ENCODE measurements around the gene TMEM203. TPM values are rescaled to one million over a fixed set of nuclear protein-coding genes. Genes with fewer than 3 reads are reported as not detected.

Gene TMEM203
- total RNA-seq, 5 donors from 2014 or later (not counting 1 experiment from before 2014, with no cell fraction given), result 23.7 to 44.7 (median 42.1) TPM

DNA sequence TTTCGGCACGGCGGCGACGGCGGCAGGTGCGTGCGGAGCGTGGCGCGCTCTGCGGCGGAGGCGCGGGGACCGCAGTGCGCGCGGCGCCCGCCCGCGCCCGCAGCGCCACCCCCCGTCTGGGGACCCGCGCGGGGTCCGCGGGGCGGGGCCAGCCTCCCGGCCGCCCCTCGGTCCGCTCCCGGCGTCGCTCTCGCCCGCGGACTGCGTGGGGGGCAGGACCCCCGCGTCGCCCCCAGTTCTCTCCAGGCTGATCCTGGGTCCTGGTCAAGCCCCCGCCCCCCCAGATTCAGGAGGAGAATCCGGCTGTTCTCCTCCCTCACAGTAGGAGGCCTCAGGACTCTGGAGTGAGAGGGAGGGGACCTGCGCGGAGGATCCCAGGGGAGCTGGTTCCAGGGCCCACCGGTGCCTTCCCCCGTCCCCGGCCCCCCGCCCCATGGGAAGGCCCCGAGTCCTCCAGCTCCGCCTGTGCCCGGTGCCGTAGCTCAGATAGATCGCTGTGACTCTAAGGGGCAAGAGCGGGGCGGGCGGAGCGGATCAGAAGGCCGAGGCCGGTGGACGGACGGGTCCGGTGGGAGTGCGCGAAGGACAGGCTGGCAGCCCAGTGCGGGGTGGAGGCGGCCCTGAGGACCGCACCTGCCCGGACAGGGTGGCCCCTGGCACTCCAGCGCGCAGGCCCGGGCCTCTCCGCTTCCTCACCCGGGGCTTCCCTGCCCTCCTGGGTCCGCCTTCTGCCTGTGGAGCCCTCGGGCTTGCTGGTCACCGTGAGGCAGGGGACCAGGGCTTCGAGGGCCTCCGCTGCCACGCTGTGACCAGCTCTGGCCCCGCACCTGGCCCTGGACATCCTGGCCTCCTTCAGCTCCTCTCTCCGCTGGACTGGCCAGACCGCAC, 17.0 kb upstream of the TMEM203 start, which contains the start of gene RNF208:
Gene RNF208 (minus strand): TSS at position 51 of the 888 bp plus-strand sequence. CDS start 1,028 bp downstream, outside the sequence.
- Mint-ChIP-seq H3K27ac (peak within 1 kb of the TSS in 1 of 2 donors; percentile 80), H3K27me3 (peaks cover 0 to under 1% of the 10 kb centered on the region in 2 donors), H3K9me3 (no peaks in the 10 kb centered on the region), H3K4me1 (peaks cover 1 to 5% (median 5%) of the 10 kb centered on the region in 3 donors), H3K36me3 (no peaks in the 10 kb centered on the region), H3K4me3 (peak within 1 kb of the TSS; percentile 71 to 80 (median 79))
- peaks cover 2 to 34% of the 10 kb centered on the region in 2 experiments for H3K4me1 ChIP-seq (ENCODE audit: control insufficient read depth in 1 of 2, extremely low read depth in 1 of 2, insufficient read depth in 2 of 2, low read length in 2 of 2)
- peaks cover 0 to 22% of the 10 kb centered on the region in 2 experiments for H3K27me3 ChIP-seq (replicated peaks in 1 of 2; ENCODE audit: control insufficient read depth in 2 of 2, extremely low read depth in 1 of 2, insufficient read depth in 2 of 2, low read length in 1 of 2)
- ATAC-seq (replicated peaks in 1 of 4), result no peak
- ChIA-PET POLR2A (interaction anchor here (1.0 to 2.4 kb wide), 3 partner anchors 16 to 21 kb away, joined by 3 to 16 read pairs (median 6); partner anchors contain the start of gene TUBB4B (in 1 of the 2)), CTCF (interaction anchor here in 1 of 2 donors (1.0 to 2.0 kb wide), 3 partner anchors 14 to 194 kb away, joined by 3 to 9 read pairs (median 7); no protein-coding TSS in a partner anchor)
- no peaks in the 10 kb centered on the region for H3K36me3 ChIP-seq (ENCODE audit: control insufficient read depth in 2 of 2, extremely low read depth in 1 of 2, insufficient read depth in 1 of 2, low read length in 1 of 2)
- H3K27ac ChIP-seq (ENCODE audit: low read length), result peak within 1 kb of the TSS; percentile 66
- no peaks in the 10 kb centered on the region for H3K9me3 ChIP-seq
- peak within 1 kb of the TSS; percentile 76 to 79 for H3K4me3 ChIP-seq (ENCODE audit: control insufficient read depth in 1 of 2, extremely low read depth in 1 of 2, low read length in 1 of 2)
- 8% methylated on average over 84 of the region's 88 CpGs for WGBS (ENCODE audit: insufficient coverage)
- peak in 3 of 35 experiments; percentile 11 to 32 (median 30) for DNase-seq

DNA sequence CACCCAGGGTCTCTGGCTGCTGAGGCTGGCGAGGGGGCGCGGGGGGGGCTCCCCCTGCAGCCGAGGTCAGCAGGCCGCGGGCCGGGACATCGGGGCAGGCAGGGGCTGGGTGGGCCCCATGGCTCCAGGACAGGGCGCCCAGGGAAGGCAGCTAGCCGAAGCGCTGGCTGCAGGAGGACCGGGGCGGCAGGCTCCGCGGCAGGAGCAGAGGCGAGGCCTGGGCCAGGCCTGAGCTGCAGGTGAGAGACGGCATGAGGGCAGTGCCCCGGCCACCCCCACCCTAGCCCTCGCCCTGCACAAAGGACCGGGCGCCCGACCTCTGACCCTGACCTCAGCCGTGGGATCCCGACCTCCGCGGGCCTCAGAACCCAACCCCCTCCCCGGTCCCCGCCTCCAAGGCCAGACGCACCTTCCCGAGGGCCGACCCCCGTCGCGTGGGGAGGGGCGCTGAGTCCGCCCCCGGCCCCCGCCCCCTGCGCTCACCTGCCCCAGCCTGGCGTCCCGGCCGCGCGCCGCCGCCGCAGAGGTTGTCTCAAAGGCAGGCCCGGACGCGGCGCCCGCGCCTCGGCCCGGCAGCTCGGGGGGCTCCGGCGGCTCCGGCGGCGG, 16.2 kb upstream of the TMEM203 start:
- Histone ChIP-seq H3K36me3 (ENCODE audit: control insufficient read depth in 2 of 2, extremely low read depth in 1 of 2, insufficient read depth in 1 of 2, low read length in 1 of 2) (no peaks in the 10 kb centered on the region), H3K27ac (ENCODE audit: low read length) (no peak overlapping the region), H3K4me3 (ENCODE audit: control insufficient read depth in 1 of 2, extremely low read depth in 1 of 2, low read length in 1 of 2) (no peak overlapping the region), H3K4me1 (ENCODE audit: control insufficient read depth in 1 of 2, extremely low read depth in 1 of 2, insufficient read depth in 2 of 2, low read length in 2 of 2) (peaks cover 2 to 30% of the 10 kb centered on the region in 2 experiments), H3K9me3 (no peaks in the 10 kb centered on the region), H3K27me3 (replicated peaks in 1 of 2; ENCODE audit: control insufficient read depth in 2 of 2, extremely low read depth in 1 of 2, insufficient read depth in 2 of 2, low read length in 1 of 2) (peaks cover 0 to 14% of the 10 kb centered on the region in 2 experiments)
- no peaks in the 10 kb centered on the region for H3K36me3 Mint-ChIP-seq
- CTCF ChIA-PET, result interaction anchor here in 1 of 2 donors (1.0 kb wide), 1 partner anchor 193 kb away, joined by 3 read pairs; no protein-coding TSS in a partner anchor
- no peak overlapping the region for H3K4me3 Mint-ChIP-seq
- ATAC-seq (replicated peaks in 1 of 4) (no peak), DNase-seq (peak in 1 of 35 experiments; percentile 36)
- no peaks in the 10 kb centered on the region for H3K9me3 Mint-ChIP-seq
- H3K4me1 Mint-ChIP-seq, result peaks cover 0 to 5% (median 4%) of the 10 kb centered on the region in 3 donors
- 16% methylated on average over 60 of the region's 61 CpGs for WGBS (ENCODE audit: insufficient coverage)
- POLR2A ChIA-PET, result interaction anchor here in 1 of 2 donors (1.0 kb wide), 1 partner anchor 15 kb away, joined by 3 read pairs; no protein-coding TSS in a partner anchor
- no peaks in the 10 kb centered on the region for H3K27me3 Mint-ChIP-seq
- no peak overlapping the region for H3K27ac Mint-ChIP-seq

DNA sequence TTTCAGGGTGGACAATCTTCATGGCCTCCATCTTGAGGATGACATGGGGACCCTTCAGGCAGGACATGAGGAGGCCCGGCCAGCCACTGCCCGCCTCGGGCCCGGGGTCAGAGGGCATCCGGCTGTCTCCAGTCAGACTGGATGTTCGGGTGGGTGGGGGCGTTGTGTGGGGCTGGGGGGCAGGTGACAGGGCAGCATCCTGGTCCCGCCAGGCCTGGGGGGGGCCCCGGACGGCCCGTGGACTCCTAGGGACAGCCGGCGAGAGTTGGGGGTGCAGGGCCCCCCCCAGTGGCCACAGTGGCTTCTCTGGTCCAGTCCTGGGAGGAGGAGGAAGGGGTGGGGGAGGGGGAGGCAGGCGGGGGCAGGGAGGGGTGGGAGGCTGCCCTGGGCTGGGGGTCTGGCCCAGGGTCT, 15.7 kb upstream of the TMEM203 start:
- no peaks in the 10 kb centered on the region for H3K9me3 ChIP-seq
- H3K9me3 Mint-ChIP-seq, result no peaks in the 10 kb centered on the region
- H3K4me1 Mint-ChIP-seq, result peaks cover 0 to 5% (median 4%) of the 10 kb centered on the region in 3 donors
- DNase-seq, result no peak
- H3K36me3 Mint-ChIP-seq, result no peaks in the 10 kb centered on the region
- H3K27ac Mint-ChIP-seq, result no peak overlapping the region
- WGBS (ENCODE audit: insufficient coverage), result 100% methylated on average over 1 of the region's 14 CpGs
- H3K27me3 Mint-ChIP-seq, result no peaks in the 10 kb centered on the region
- H3K4me3 Mint-ChIP-seq, result peak overlapping the region in 1 of 3 donors; percentile 55
- peaks cover 2 to 30% of the 10 kb centered on the region in 2 experiments for H3K4me1 ChIP-seq (ENCODE audit: control insufficient read depth in 1 of 2, extremely low read depth in 1 of 2, insufficient read depth in 2 of 2, low read length in 2 of 2)
- H3K4me3 ChIP-seq (ENCODE audit: control insufficient read depth in 1 of 2, extremely low read depth in 1 of 2, low read length in 1 of 2), result no peak overlapping the region
- peaks cover 0 to 11% of the 10 kb centered on the region in 2 experiments for H3K27me3 ChIP-seq (replicated peaks in 1 of 2; ENCODE audit: control insufficient read depth in 2 of 2, extremely low read depth in 1 of 2, insufficient read depth in 2 of 2, low read length in 1 of 2)
- no peaks in the 10 kb centered on the region for H3K36me3 ChIP-seq (ENCODE audit: control insufficient read depth in 2 of 2, extremely low read depth in 1 of 2, insufficient read depth in 1 of 2, low read length in 1 of 2)
- ChIA-PET POLR2A (no interaction called here), CTCF (no interaction called here)
- no peak for ATAC-seq (replicated peaks in 1 of 4)
- H3K27ac ChIP-seq (ENCODE audit: low read length), result no peak overlapping the region

DNA sequence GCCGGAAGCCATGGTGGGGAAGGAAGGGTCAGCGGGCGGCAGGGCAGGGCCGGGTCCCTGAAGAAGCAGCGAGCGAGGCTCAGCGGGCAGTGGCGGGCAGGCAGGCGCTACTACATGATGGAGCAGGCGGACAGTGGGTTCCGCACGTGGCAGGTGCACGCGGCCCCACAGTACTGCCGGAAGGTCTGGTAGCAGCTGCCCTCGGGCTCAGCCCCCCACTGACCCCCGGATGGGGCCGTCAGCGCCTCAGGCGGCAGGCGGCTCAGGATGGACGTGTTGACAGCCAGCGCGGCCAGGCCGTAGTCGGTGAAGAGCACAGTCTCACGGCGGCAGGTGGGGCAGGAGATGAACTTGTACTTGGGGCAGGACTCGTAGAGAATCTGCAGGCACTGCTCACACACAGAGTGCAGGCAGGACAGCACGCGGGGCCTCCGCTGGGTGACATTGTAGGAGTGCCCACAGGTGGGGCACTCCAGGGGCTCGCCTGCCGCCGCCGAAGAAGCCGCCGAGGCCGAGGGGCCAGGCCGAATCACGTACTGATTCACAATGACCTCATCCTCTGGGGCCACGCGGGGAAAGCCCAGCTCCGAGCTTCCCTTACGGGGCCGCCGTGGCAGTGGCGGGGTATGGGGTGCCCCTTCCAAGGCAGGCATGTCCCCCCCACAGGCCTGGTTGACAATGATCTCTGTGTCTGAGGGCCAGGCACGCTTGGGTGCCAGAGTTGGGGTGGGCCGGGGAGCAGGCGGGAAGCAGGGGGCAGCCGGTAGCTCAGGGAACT, 15.1 kb upstream of the TMEM203 start:
- Histone ChIP-seq H3K9me3 (no peaks in the 10 kb centered on the region), H3K27me3 (replicated peaks in 1 of 2; ENCODE audit: control insufficient read depth in 2 of 2, extremely low read depth in 1 of 2, insufficient read depth in 2 of 2, low read length in 1 of 2) (peaks cover 0 to 11% of the 10 kb centered on the region in 2 experiments), H3K36me3 (ENCODE audit: control insufficient read depth in 2 of 2, extremely low read depth in 1 of 2, insufficient read depth in 1 of 2, low read length in 1 of 2) (no peaks in the 10 kb centered on the region), H3K27ac (ENCODE audit: low read length) (no peak overlapping the region), H3K4me3 (ENCODE audit: control insufficient read depth in 1 of 2, extremely low read depth in 1 of 2, low read length in 1 of 2) (no peak overlapping the region), H3K4me1 (ENCODE audit: control insufficient read depth in 1 of 2, extremely low read depth in 1 of 2, insufficient read depth in 2 of 2, low read length in 2 of 2) (peaks cover 2 to 29% of the 10 kb centered on the region in 2 experiments)
- ChIA-PET CTCF (no interaction called here), POLR2A (no interaction called here)
- DNase-seq (no peak), ATAC-seq (replicated peaks in 1 of 4) (no peak)
- Mint-ChIP-seq H3K27ac (no peak overlapping the region), H3K9me3 (no peaks in the 10 kb centered on the region), H3K4me1 (peaks cover 0 to 5% (median 4%) of the 10 kb centered on the region in 3 donors), H3K27me3 (no peaks in the 10 kb centered on the region), H3K4me3 (peak overlapping the region in 2 of 3 donors; percentile 55), H3K36me3 (no peaks in the 10 kb centered on the region)
- WGBS (ENCODE audit: insufficient coverage), result 85% methylated on average over 40 of the region's 52 CpGs

DNA sequence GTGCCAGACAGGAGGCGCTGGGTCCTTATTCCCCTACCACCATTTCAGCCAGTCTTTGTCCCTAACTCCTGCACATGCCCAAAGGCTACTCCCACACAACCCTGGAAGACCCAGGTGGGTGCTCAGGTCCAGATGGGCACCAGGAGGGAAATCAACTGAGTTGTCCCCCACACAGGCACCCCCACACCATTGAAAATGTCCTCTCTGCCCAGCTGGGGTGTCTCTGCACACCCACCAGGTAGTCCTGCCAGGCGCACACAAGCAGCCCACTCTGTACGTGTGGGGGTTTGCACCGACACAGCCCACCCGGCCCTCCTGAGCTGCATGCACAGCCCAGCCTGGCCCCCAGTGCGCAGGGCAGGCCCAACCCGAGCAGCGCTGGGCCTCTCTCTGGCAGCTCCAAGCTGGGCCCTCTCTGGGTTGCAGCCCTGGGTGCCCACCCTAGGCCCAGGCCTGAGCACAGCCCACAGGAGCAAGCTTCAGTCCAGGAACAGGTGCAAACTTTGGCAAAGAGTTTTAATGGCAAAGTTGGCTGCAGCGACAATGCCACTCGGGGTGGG, 14.4 kb upstream of the TMEM203 start:
- Histone ChIP-seq H3K27me3 (replicated peaks in 1 of 2; ENCODE audit: control insufficient read depth in 2 of 2, extremely low read depth in 1 of 2, insufficient read depth in 2 of 2, low read length in 1 of 2) (peaks cover 0 to 11% of the 10 kb centered on the region in 2 experiments), H3K4me1 (ENCODE audit: control insufficient read depth in 1 of 2, extremely low read depth in 1 of 2, insufficient read depth in 2 of 2, low read length in 2 of 2) (peaks cover 2 to 28% of the 10 kb centered on the region in 2 experiments), H3K36me3 (ENCODE audit: control insufficient read depth in 2 of 2, extremely low read depth in 1 of 2, insufficient read depth in 1 of 2, low read length in 1 of 2) (peaks cover 0 to 2% of the 10 kb centered on the region in 2 donors), H3K9me3 (no peaks in the 10 kb centered on the region), H3K27ac (ENCODE audit: low read length) (no peak overlapping the region), H3K4me3 (ENCODE audit: control insufficient read depth in 1 of 2, extremely low read depth in 1 of 2, low read length in 1 of 2) (no peak overlapping the region)
- ChIA-PET CTCF (no interaction called here), POLR2A (no interaction called here)
- DNase-seq (no peak), ATAC-seq (replicated peaks in 1 of 4) (no peak)
- Mint-ChIP-seq H3K27me3 (no peaks in the 10 kb centered on the region), H3K4me1 (peaks cover 0 to 5% (median 4%) of the 10 kb centered on the region in 3 donors), H3K27ac (no peak overlapping the region), H3K4me3 (peak overlapping the region in 2 of 3 donors; percentile 21 to 55), H3K36me3 (no peaks in the 10 kb centered on the region), H3K9me3 (no peaks in the 10 kb centered on the region)
- 91% methylated on average over 10 of the region's 10 CpGs for WGBS (ENCODE audit: insufficient coverage)
